Sigmoid colon (tissue), 7 donors: ENCODE data around the gene OPCML. TPM values are rescaled to one million over a fixed set of nuclear protein-coding genes. Genes with fewer than 3 reads are reported as not detected.

ENCODE experiments used
- DNase-seq: peaks from one replicate; pipeline ENCODE4 v3.0.0-alpha.2; 2019
- H3K27ac ChIP-seq, 4 donors: fragments of 200-600 bp; sonication (generic); one replicate each; pipeline ENCODE4 v1.5.1; 2016 to 2019; ENCODE audit warnings: mild to moderate bottlenecking in 1 of 4
- H3K27me3 ChIP-seq, 3 donors: fragments of 200-600 bp; sonication (generic); one replicate each; pipeline ENCODE4 v1.5.1; 2019; ENCODE audit warnings: mild to moderate bottlenecking in 1 of 3
- H3K36me3 ChIP-seq, 4 donors: fragments of 200-600 bp; sonication (generic); one replicate each; pipeline ENCODE4 v1.5.1; 2016 to 2019
- H3K4me1 ChIP-seq, 4 donors: fragments of 200-600 bp; sonication (generic); one replicate each; pipeline ENCODE4 v1.5.1; 2017 to 2019
- H3K4me3 ChIP-seq, 4 donors: fragments of 200-600 bp; sonication (generic); one replicate each; pipeline ENCODE4 v1.5.1; 2017 to 2019; ENCODE audit warnings: mild to moderate bottlenecking in 2 of 4, moderate library complexity in 1 of 4
- H3K9me3 ChIP-seq, 4 donors: fragments of 200-600 bp in 3 of 4; sonication (generic) in 3 of 4; one replicate each; pipeline versions ENCODE4 v1.5.1 to v1.6.1; 2013 to 2019
- EP300 ChIP-seq, 4 donors: sonication (generic); formaldehyde crosslinking; IDR thresholded peaks; one replicate each; pipeline ENCODE4 v1.6.1; 2017; ENCODE audit warnings: antibody characterized with exemption in 4 of 4
- POLR2A ChIP-seq, 2 donors: fragments of 450-650 bp; IDR thresholded peaks; one replicate each; pipeline ENCODE4 v1.6.1; 2016; ENCODE audit warnings: antibody characterized with exemption in 2 of 2, mild to moderate bottlenecking in 2 of 2, moderate library complexity in 2 of 2
- POLR2AphosphoS5 ChIP-seq, 4 donors: sonication (generic); formaldehyde crosslinking; IDR thresholded peaks; one replicate each; pipeline ENCODE4 v1.6.1; 2017; ENCODE audit warnings: antibody characterized with exemption in 4 of 4
- WGBS, 2 donors: extraction: QIAGEN DNeasy Blood & Tissue Kit; methylation state at CpG; one replicate each; pipeline ENCODE4 v1.1.7; 2013; 5-methylcytosine and 5-hydroxymethylcytosine counted together
- intact Hi-C: fragments of 100-400 bp; cut with DNase I; formaldehyde crosslinking; loops from one replicate; pipeline ENCODE4 v1.15.1; 2023
- polyA plus RNA-seq, 3 donors: library from polyadenylated mRNA; stranded (reverse); fragments of 200-250 nt; gene quantifications; one replicate each; pipeline ENCODE4 v1.2.3, GENCODE V29; 2013
- total RNA-seq, 4 donors: library from RNA; depleted of rRNA; stranded (reverse); fragments of >200 nt; gene quantifications; one replicate each; pipeline ENCODE4 v1.1.0, GENCODE V29; 2016
- TF ChIP-seq, protein P1 (sequence below), 4 experiments: fragments of 450-650 bp in 3 of 4; fragments of 200-600 bp in 1 of 4; IDR thresholded peaks; one replicate each; pipeline ENCODE4 v1.5.1; 2016 to 2019; ENCODE audit warnings: antibody characterized with exemption in 4 of 4, mild to moderate bottlenecking in 3 of 4, moderate library complexity in 2 of 4
- donor health status: healthy with polysubstance abuse.
- donor health status: Bipolar disorder and iron deficiency.
- donor health status: healthy.

The OPCML gene
- total and polyA plus RNA-seq, 7 donors = under 0.01 to 0.14 (median 0.03) TPM; not detected in 4

DNA sequence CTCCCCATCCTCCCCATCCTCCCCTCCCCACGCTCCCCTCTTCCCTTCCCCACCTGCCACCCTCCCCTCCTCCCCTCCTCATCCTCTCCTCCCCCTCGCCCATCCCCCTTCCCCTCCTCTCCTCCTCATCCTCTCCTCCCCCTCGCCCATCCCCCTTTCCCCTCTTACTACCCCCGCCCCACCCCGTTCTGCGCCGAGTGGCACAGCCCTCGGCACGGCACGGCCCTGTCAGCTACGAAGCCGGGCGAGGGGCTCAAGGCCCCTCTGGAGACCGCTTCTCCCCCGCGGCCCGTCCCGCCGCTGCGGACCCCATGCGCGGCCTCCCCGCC lies 449.9 kb downstream of the OPCML start:
- TF ChIP-seq, protein P1, sequence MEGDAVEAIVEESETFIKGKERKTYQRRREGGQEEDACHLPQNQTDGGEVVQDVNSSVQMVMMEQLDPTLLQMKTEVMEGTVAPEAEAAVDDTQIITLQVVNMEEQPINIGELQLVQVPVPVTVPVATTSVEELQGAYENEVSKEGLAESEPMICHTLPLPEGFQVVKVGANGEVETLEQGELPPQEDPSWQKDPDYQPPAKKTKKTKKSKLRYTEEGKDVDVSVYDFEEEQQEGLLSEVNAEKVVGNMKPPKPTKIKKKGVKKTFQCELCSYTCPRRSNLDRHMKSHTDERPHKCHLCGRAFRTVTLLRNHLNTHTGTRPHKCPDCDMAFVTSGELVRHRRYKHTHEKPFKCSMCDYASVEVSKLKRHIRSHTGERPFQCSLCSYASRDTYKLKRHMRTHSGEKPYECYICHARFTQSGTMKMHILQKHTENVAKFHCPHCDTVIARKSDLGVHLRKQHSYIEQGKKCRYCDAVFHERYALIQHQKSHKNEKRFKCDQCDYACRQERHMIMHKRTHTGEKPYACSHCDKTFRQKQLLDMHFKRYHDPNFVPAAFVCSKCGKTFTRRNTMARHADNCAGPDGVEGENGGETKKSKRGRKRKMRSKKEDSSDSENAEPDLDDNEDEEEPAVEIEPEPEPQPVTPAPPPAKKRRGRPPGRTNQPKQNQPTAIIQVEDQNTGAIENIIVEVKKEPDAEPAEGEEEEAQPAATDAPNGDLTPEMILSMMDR (IDR thresholded peaks at IDR 0.05) = no peak
- TF ChIP-seq POLR2AphosphoS5 (IDR thresholded peaks at IDR 0.05) (no peak), POLR2A (IDR thresholded peaks at IDR 0.05) (no peak), EP300 (IDR thresholded peaks at IDR 0.05) (no peak)
- no peaks in the 10 kb centered on the region for H3K36me3 ChIP-seq
- H3K4me1 ChIP-seq = peaks cover 0 to 11% (median 7%) of the 10 kb centered on the region in 4 donors
- no peak overlapping the region for H3K27ac ChIP-seq
- WGBS, 2 donors = 14 to 19% methylated on average over 23 of the region's 23 CpGs
- H3K27me3 ChIP-seq = peaks cover 5 to 58% (median 41%) of the 10 kb centered on the region in 3 donors
- DNase-seq = peak; percentile 77
- H3K4me3 ChIP-seq = peak overlapping the region in 3 of 4 donors; percentile 31 to 48 (median 43)
- H3K9me3 ChIP-seq = no peaks in the 10 kb centered on the region
- intact Hi-C loops = no loop called here

DNA sequence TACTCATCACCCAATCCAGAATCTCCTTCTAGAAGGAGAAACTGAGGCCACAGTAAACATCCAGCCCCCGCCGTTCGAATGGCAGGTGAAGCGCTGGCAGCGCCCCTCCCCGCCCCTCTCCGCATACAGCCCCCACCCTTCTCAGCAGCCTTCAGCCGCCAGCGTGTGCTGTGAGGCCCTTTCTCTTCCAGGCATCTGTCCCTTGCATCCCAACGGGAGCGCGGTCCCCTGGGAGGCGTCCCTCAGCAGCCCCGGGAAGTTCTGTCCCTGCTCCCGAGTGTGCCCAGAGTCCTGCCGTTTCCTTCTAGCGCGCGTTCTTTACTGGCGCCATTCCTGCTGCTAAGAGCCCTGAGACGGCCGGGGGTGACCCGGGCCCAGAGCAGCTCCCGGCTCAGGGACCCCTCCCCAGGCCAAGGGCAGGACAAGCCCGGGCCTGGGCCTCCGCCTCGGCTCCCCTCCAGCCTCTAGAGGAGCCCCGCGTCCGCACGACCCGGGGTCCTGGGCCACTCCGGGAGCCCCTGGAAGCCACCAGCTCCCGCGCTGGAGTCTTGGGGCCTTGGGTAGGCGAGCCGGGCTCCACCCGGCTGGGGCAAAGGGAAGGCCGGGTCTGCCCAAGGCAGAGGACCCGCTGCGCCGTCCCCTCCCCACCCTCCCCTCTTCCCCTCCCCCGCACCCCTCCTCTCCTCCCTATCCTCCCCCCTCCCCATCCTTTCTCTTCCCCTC lies 450.4 kb downstream of the OPCML start:
- H3K9me3 ChIP-seq = no peaks in the 10 kb centered on the region
- H3K4me1 ChIP-seq = peaks cover 0 to 11% (median 7%) of the 10 kb centered on the region in 4 donors
- DNase-seq = no peak
- no peak overlapping the region for H3K27ac ChIP-seq
- 37 to 52% methylated on average over 43 of the region's 43 CpGs for WGBS, 2 donors
- peaks cover 5 to 60% (median 41%) of the 10 kb centered on the region in 3 donors for H3K27me3 ChIP-seq
- intact Hi-C loops = no loop called here
- no peak overlapping the region for H3K4me3 ChIP-seq
- no peaks in the 10 kb centered on the region for H3K36me3 ChIP-seq
- TF ChIP-seq, protein P1 (IDR thresholded peaks at IDR 0.05) = no peak
- TF ChIP-seq EP300 (IDR thresholded peaks at IDR 0.05) = no peak
- no peak for TF ChIP-seq POLR2A (IDR thresholded peaks at IDR 0.05)
- no peak for TF ChIP-seq POLR2AphosphoS5 (IDR thresholded peaks at IDR 0.05)

DNA sequence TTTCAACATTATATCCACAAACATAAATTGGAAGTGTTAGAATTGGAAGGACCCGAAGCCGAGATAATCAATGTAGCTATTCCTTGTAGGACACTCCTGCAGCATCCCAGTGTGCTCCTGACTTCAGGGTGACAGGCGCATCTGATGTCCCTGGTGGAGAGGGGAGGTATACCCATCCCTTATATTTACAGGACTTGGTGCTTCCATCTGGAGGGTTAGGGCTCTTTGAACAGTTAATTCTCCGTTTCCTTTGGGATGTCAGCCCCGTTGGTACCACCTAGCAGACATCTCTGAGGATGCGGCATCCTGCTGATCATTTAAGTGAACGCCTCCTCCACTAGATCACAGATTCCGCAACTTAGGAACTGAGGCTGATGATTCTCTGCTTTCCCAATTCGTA lies 451.3 kb downstream of the OPCML start:
- H3K27ac ChIP-seq = no peak overlapping the region
- peaks cover 0 to 11% (median 7%) of the 10 kb centered on the region in 4 donors for H3K4me1 ChIP-seq
- no peaks in the 10 kb centered on the region for H3K9me3 ChIP-seq
- no peak overlapping the region for H3K4me3 ChIP-seq
- H3K27me3 ChIP-seq = peaks cover 5 to 59% (median 41%) of the 10 kb centered on the region in 3 donors
- intact Hi-C loops = no loop called here
- WGBS, 2 donors = 77 to 79% methylated on average over 9 of the region's 9 CpGs
- H3K36me3 ChIP-seq = no peaks in the 10 kb centered on the region
- TF ChIP-seq, protein P1 (IDR thresholded peaks at IDR 0.05) = no peak
- TF ChIP-seq EP300 (IDR thresholded peaks at IDR 0.05) = no peak
- no peak for TF ChIP-seq POLR2AphosphoS5 (IDR thresholded peaks at IDR 0.05)
- no peak for TF ChIP-seq POLR2A (IDR thresholded peaks at IDR 0.05)
- no peak for DNase-seq

DNA sequence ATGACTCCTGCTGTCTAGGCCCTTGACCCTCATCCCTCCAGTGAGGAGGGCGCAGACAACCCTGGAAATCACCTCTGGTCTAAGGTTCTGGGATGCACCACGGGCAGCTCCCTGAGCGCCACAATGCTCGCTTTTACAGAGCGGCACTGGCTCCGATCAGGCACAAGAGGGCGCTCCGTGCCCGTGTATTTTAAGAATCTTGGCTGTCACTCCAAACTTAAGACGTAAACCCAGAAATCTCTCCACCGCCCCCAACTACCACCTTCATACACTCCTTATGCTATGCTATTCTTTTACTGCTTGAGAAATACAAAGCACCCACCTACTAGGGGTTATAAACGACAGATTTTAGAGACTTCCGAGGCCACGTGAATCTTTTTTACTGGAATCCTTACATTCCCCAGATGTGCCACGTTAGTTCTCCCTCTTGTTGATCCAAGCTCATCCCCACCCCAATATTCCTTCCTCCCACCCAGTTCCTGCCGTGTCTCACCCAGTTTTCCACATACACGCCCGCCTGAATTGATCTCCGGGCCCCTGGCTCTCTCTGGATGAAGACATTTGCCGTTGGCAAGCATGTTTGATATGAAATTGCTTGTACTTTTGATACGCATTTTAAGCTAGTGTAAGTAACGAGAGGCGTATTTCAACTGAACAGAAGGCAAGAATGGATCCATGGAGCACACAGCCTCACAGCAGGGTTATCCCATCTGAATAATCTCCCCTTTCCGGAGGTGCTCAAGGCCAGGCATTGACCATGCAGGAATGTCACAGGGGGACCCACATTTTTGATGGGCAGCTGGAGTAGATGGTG lies 453.5 kb downstream of the OPCML start:
- no peak overlapping the region for H3K4me3 ChIP-seq
- H3K4me1 ChIP-seq = peaks cover 0 to 11% (median 7%) of the 10 kb centered on the region in 4 donors
- TF ChIP-seq POLR2AphosphoS5 (IDR thresholded peaks at IDR 0.05) (no peak), POLR2A (IDR thresholded peaks at IDR 0.05) (no peak), EP300 (IDR thresholded peaks at IDR 0.05) (no peak)
- TF ChIP-seq, protein P1 (IDR thresholded peaks at IDR 0.05) = peak; percentile 24 to 65 (median 48)
- H3K27ac ChIP-seq = no peak overlapping the region
- H3K27me3 ChIP-seq = peaks cover 0 to 47% (median 25%) of the 10 kb centered on the region in 3 donors
- no peaks in the 10 kb centered on the region for H3K36me3 ChIP-seq
- no peak for DNase-seq
- H3K9me3 ChIP-seq = no peaks in the 10 kb centered on the region
- WGBS, 2 donors = 25 to 31% methylated on average over 24 of the region's 24 CpGs
- intact Hi-C loops = loop anchor here (2.0 kb wide), 1 partner anchor 756 kb away; no protein-coding TSS in a partner anchor
